Fibroblast of lung (primary cell): ENCODE measurements around the gene ABCA13. TPM values are rescaled to one million over a fixed set of nuclear protein-coding genes. Genes with fewer than 3 reads are reported as not detected.

ENCODE experiments used
- DNase-seq, 2 donors: peaks; one replicate each; pipeline versions ENCODE4 v3.0.0 to v3.0.0-alpha.2; 2010; ENCODE audit warnings: low read depth in 2 of 2
- H2AFZ ChIP-seq: 2 replicates; pipeline ENCODE4 v1.5.1; 2012; ENCODE audit warnings: low read length, control low read depth, inconsistent platforms
- H3K27ac ChIP-seq: 2 replicates; pipeline ENCODE4 v1.5.1; 2011; ENCODE audit warnings: low read length, control low read depth; ENCODE audit not compliant: insufficient read depth
- H3K27me3 ChIP-seq: 2 replicates; pipeline ENCODE4 v1.5.1; 2011; ENCODE audit warnings: mild to moderate bottlenecking, low read length; ENCODE audit not compliant: control insufficient read depth, insufficient read depth
- H3K36me3 ChIP-seq: 2 replicates; pipeline ENCODE4 v1.5.1; 2011; ENCODE audit warnings: low read length; ENCODE audit not compliant: control insufficient read depth, insufficient read depth
- H3K4me1 ChIP-seq: 2 replicates; pipeline ENCODE4 v1.5.1; 2011; ENCODE audit warnings: low read length; ENCODE audit not compliant: control insufficient read depth, insufficient read depth; ENCODE audit errors: extremely low read depth
- H3K4me2 ChIP-seq: 2 replicates; pipeline ENCODE4 v1.5.1; 2011; ENCODE audit warnings: low read length, control low read depth; ENCODE audit not compliant: insufficient read depth; ENCODE audit errors: extremely low read depth
- H3K4me3 ChIP-seq, 4 experiments: fragments of 200-600 bp in 1 of 4; sonication (generic) in 1 of 4; replicated peaks in 1 of 4; 2 replicates each; pipeline ENCODE4 v1.5.1; 2011 to 2016; ENCODE audit warnings: low read length in 4 of 4, low read depth in 3 of 4, mild to moderate bottlenecking in 3 of 4, control low read depth in 2 of 4, inconsistent platforms in 1 of 4, mixed read lengths in 1 of 4; ENCODE audit not compliant: insufficient read depth in 1 of 4; ENCODE audit errors: control extremely low read depth in 1 of 4
- H3K79me2 ChIP-seq: 2 replicates; pipeline ENCODE4 v1.5.1; 2012; ENCODE audit warnings: mild to moderate bottlenecking, low read length, inconsistent platforms; ENCODE audit not compliant: control insufficient read depth, insufficient read depth
- H3K9ac ChIP-seq: 2 replicates; pipeline ENCODE4 v1.5.1; 2011; ENCODE audit warnings: mild to moderate bottlenecking, low read length, control low read depth; ENCODE audit not compliant: insufficient read depth
- H3K9me3 ChIP-seq: 2 replicates; pipeline ENCODE4 v1.5.1; 2012; ENCODE audit warnings: low read depth, low read length; ENCODE audit not compliant: control insufficient read depth, insufficient read depth
- H4K20me1 ChIP-seq: 2 replicates; pipeline ENCODE4 v1.5.1; 2011; ENCODE audit warnings: low read length; ENCODE audit not compliant: control insufficient read depth, insufficient read depth; ENCODE audit errors: extremely low read depth
- EZH2 ChIP-seq: IDR thresholded peaks from 2 replicates; pipeline ENCODE4 v1.5.1; 2012; ENCODE audit warnings: low read length, control low read depth, mild to moderate bottlenecking; ENCODE audit errors: missing control alignments
- polyA plus RNA-seq, 2 donors: library from polyadenylated mRNA; depleted of rRNA in 1 of 2; stranded (reverse) in 1 of 2; unstranded in 1 of 2; fragments of >200 nt; gene quantifications; 2 replicates each; pipeline ENCODE4 v1.2.1, GENCODE V29; 2011 to 2012; ENCODE audit warnings: missing spikeins in 1 of 2
- total RNA-seq: library from RNA; depleted of rRNA; stranded (reverse); fragments of >200 nt; gene quantifications from 2 replicates; pipeline ENCODE4 v1.2.1, GENCODE V29; 2014
- TF ChIP-seq, protein P1 (sequence below), 2 donors: IDR thresholded peaks in 1 of 2; conservative IDR thresholded peaks in 1 of 2; 1 replicate in 1 of 2; 2 replicates in 1 of 2; pipeline ENCODE4 v1.5.1; 2011 to 2012; ENCODE audit warnings: low read length in 2 of 2, control low read depth in 1 of 2, inconsistent platforms in 1 of 2, low read depth in 1 of 2, mild to moderate bottlenecking in 1 of 2

Gene ABCA13
- total and polyA plus RNA-seq, 2 donors (not counting 1 experiment from before 2014, with no cell fraction given): 0.08 to 10.9 TPM

DNA sequence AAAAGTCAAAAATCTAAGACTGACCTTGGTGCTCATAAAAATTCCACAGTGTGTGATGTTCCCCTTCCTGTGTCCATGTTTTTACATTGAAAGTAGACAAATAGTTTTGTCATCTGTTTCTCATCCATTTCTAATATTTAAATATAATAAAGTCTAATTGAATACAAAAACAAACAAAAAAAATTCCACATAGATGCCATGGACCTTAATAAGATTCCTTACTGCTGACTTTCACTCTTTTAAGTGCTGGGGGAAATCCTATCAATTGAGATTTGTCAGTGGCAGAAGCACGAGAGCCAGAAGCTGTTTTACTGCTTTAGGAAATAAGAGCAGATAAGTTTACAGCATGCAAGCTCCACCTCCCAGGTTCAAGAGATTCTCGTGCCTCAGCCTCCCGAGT is 310.0 kb downstream of the ABCA13 start:
- Histone ChIP-seq H3K27me3 (no peaks in the 10 kb centered on the region), H3K4me1 (no peaks in the 10 kb centered on the region)

DNA sequence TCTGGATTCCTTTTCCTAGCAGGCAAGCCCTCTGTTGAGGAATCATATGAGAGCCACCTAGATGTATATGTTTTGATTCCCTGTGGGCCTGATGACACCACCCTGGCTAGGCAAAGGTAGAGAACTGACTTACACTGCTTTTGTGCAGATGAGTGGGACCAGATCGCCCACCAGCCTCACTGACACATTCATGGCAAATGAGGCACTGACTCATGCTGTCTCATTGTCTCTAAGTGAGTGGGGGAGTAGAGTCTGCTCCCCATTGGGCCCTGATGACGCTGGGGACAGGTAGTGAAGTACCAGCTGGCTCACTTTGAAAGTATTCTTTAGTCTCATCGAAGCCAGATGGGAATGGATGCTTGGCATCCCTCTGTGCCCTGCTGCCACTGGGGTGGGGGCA is 326.3 kb downstream of the ABCA13 start:
- H3K4me2 ChIP-seq: no peak overlapping the region
- H3K27ac ChIP-seq: no peak overlapping the region
- H3K9ac ChIP-seq: no peak overlapping the region
- no peak overlapping the region for H2AFZ ChIP-seq
- TF ChIP-seq, protein P1, sequence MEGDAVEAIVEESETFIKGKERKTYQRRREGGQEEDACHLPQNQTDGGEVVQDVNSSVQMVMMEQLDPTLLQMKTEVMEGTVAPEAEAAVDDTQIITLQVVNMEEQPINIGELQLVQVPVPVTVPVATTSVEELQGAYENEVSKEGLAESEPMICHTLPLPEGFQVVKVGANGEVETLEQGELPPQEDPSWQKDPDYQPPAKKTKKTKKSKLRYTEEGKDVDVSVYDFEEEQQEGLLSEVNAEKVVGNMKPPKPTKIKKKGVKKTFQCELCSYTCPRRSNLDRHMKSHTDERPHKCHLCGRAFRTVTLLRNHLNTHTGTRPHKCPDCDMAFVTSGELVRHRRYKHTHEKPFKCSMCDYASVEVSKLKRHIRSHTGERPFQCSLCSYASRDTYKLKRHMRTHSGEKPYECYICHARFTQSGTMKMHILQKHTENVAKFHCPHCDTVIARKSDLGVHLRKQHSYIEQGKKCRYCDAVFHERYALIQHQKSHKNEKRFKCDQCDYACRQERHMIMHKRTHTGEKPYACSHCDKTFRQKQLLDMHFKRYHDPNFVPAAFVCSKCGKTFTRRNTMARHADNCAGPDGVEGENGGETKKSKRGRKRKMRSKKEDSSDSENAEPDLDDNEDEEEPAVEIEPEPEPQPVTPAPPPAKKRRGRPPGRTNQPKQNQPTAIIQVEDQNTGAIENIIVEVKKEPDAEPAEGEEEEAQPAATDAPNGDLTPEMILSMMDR (conservative IDR thresholded peaks at IDR 0.05 in 1 of 2, IDR thresholded peaks at IDR 0.05 in 1 of 2; ENCODE audit: low read depth in 1 of 2, low read length in 2 of 2): no peak
- TF ChIP-seq EZH2: no peak
- H4K20me1 ChIP-seq: no peaks in the 10 kb centered on the region
- H3K27me3 ChIP-seq: no peaks in the 10 kb centered on the region
- no peak for DNase-seq
- H3K4me3 ChIP-seq: no peak overlapping the region
- no peaks in the 10 kb centered on the region for H3K36me3 ChIP-seq
- no peaks in the 10 kb centered on the region for H3K4me1 ChIP-seq
- no peaks in the 10 kb centered on the region for H3K9me3 ChIP-seq
- no peaks in the 10 kb centered on the region for H3K79me2 ChIP-seq

More for the DNA sequence above, 310.0 kb downstream of the ABCA13 start:
- no peaks in the 10 kb centered on the region for H3K9me3 ChIP-seq
- H3K9ac ChIP-seq: no peak overlapping the region
- no peak overlapping the region for H3K27ac ChIP-seq
- no peak overlapping the region for H3K4me3 ChIP-seq
- TF ChIP-seq, protein P1 (conservative IDR thresholded peaks at IDR 0.05 in 1 of 2, IDR thresholded peaks at IDR 0.05 in 1 of 2; ENCODE audit: low read depth in 1 of 2, low read length in 2 of 2): no peak
- no peak for TF ChIP-seq EZH2
- H3K4me2 ChIP-seq: no peak overlapping the region
- no peaks in the 10 kb centered on the region for H4K20me1 ChIP-seq
- H2AFZ ChIP-seq: no peak overlapping the region
- no peak for DNase-seq
- no peaks in the 10 kb centered on the region for H3K79me2 ChIP-seq
- no peaks in the 10 kb centered on the region for H3K36me3 ChIP-seq

DNA sequence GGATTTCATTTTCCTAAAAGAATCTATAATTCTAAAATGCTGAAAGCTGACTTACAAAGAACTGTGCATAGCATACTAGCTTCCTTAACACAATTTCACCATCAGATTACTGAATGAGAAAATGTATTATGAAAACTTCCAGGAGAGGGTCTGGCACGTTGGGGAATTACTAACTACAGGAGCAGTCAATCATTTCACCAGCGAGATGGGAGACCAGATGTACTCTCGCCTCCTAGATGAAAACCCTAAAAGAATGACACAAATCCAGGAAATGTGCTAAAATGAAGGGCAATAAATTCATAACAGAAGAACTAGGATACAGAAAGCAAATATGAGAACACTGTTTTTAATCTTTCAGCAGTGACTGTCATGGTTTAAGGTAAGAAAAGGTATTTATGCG is 330.8 kb downstream of the ABCA13 start:
- no peak for DNase-seq
- no peak overlapping the region for H3K4me2 ChIP-seq
- no peaks in the 10 kb centered on the region for H3K27me3 ChIP-seq
- no peak overlapping the region for H3K4me3 ChIP-seq
- H3K4me1 ChIP-seq: no peaks in the 10 kb centered on the region
- H3K79me2 ChIP-seq: no peaks in the 10 kb centered on the region
- no peak overlapping the region for H2AFZ ChIP-seq
- no peaks in the 10 kb centered on the region for H4K20me1 ChIP-seq
- H3K36me3 ChIP-seq: no peaks in the 10 kb centered on the region
- H3K27ac ChIP-seq: no peak overlapping the region
- H3K9ac ChIP-seq: no peak overlapping the region
- H3K9me3 ChIP-seq: no peaks in the 10 kb centered on the region
- TF ChIP-seq, protein P1 (conservative IDR thresholded peaks at IDR 0.05 in 1 of 2, IDR thresholded peaks at IDR 0.05 in 1 of 2; ENCODE audit: low read depth in 1 of 2, low read length in 2 of 2): no peak
